K562 (cell line): ENCODE data around the gene CDC27. TPM values are rescaled to one million over a fixed set of nuclear protein-coding genes. Genes with fewer than 3 reads are reported as not detected.

Experiments
- ATAC-seq: fragments of 200-7000 bp; cut with Tn5 transposase; 3 replicates; pipeline ENCODE4 v1.9.1; 2020; ENCODE audit warnings: moderate library complexity
- BruUV-seq: library from RNA; stranded (reverse); fragments of 400-500 nt; replicated peaks from 2 replicates; lab custom pipeline; 2021; lab: Mats Ljungman, UMichigan
- CTCF ChIA-PET: fragments of 300-600 bp; formaldehyde crosslinking; extraction: SDS; loops from one replicate; lab custom pipeline; 2021; ENCODE audit warnings: low intra/inter-chr PET ratio; lab: Yijun Ruan, JAX
- POLR2A ChIA-PET: fragments of 300-600, 350-650 bp; sonication (Branson Sonifier 250); formaldehyde crosslinking; extraction: SDS; loops from one replicate; lab custom pipeline; 2021; ENCODE audit warnings: antibody characterized with exemption, inconsistent platforms; lab: Yijun Ruan, JAX
- DNase-seq, 4 experiments: peaks; one replicate each; pipeline versions ENCODE4 v3.0.0 to v3.0.0-alpha.2; 2011 to 2018; ENCODE audit warnings: low spot score in 3 of 4, mixed read lengths in 3 of 4; ENCODE audit errors: extremely low read depth in 1 of 4
- FAIRE-seq: peaks from 2 replicates; lab custom pipeline; 2011; peaks lifted over from hg19 to GRCh38; lab: Jason Lieb, UNC
- H2AFZ ChIP-seq: 2 replicates; pipeline ENCODE4 v1.6.0; 2011; ENCODE audit warnings: low read depth, low read length, control low read depth, inconsistent platforms
- H3K27ac ChIP-seq: fragments of 200-600 bp; 3 replicates; pipeline ENCODE4 v1.8.0; 2011; ENCODE audit warnings: low read depth, mild to moderate bottlenecking, control low read depth, inconsistent platforms, low read length, moderate library complexity, mixed read lengths; ENCODE audit errors: extremely low read depth
- H3K27me3 ChIP-seq, 2 experiments: fragments of 300-600 bp in 1 of 2; 2 replicates in 1 of 2; 3 replicates in 1 of 2; pipeline versions ENCODE4 v1.6.0 to v1.8.0; 2011; ENCODE audit warnings: inconsistent platforms in 2 of 2, low read length in 2 of 2, mild to moderate bottlenecking in 1 of 2, mixed read lengths in 1 of 2, moderate library complexity in 1 of 2; ENCODE audit not compliant: control insufficient read depth in 2 of 2, insufficient read depth in 2 of 2
- H3K36me3 ChIP-seq: fragments of 300-600 bp; 3 replicates; pipeline ENCODE4 v1.8.0; 2011; ENCODE audit warnings: mild to moderate bottlenecking, low read length, inconsistent platforms; ENCODE audit not compliant: control insufficient read depth, insufficient read depth
- H3K4me1 ChIP-seq, 2 experiments: fragments of 200-600 bp in 1 of 2; replicated peaks in 1 of 2; 2 replicates in 1 of 2; 3 replicates in 1 of 2; pipeline versions ENCODE4 v1.5.1 to v1.8.0; 2011; ENCODE audit warnings: inconsistent platforms in 2 of 2, low read length in 2 of 2, mild to moderate bottlenecking in 1 of 2, mixed read lengths in 1 of 2, moderate library complexity in 1 of 2; ENCODE audit not compliant: control insufficient read depth in 2 of 2, insufficient read depth in 2 of 2
- H3K4me2 ChIP-seq: 2 replicates; pipeline ENCODE4 v1.6.1; 2011; ENCODE audit warnings: low read length, control low read depth, inconsistent platforms, mixed read lengths; ENCODE audit not compliant: insufficient read depth
- H3K4me3 ChIP-seq: fragments of 200-600 bp; sonication (generic), shearing (Covaris generic); 2 replicates; pipeline ENCODE4 v1.5.1; 2016; ENCODE audit warnings: control low read depth, inconsistent platforms
- H3K79me2 ChIP-seq: fragments of 200-600 bp; 3 replicates; pipeline ENCODE4 v1.8.0; 2011; ENCODE audit warnings: low read length, inconsistent platforms; ENCODE audit not compliant: control insufficient read depth, insufficient read depth
- H3K9ac ChIP-seq, 2 experiments: 2 replicates each; pipeline versions ENCODE4 v1.6.0 to v1.6.1; 2011; ENCODE audit warnings: low read depth in 2 of 2, low read length in 2 of 2, control low read depth in 1 of 2, inconsistent platforms in 1 of 2, mild to moderate bottlenecking in 1 of 2, mixed read lengths in 1 of 2; ENCODE audit not compliant: insufficient read depth in 1 of 2
- H3K9me1 ChIP-seq: one replicate; pipeline ENCODE4 v1.6.0; 2011; ENCODE audit warnings: inconsistent platforms, mild to moderate bottlenecking, low read length, moderate library complexity; ENCODE audit not compliant: control insufficient read depth, insufficient read depth
- H3K9me3 ChIP-seq: replicated peaks from 2 replicates; pipeline ENCODE4 v1.5.1; 2011; ENCODE audit warnings: low read depth, low read length, inconsistent platforms; ENCODE audit not compliant: control insufficient read depth, insufficient read depth
- H4K20me1 ChIP-seq: replicated peaks from 2 replicates; pipeline ENCODE4 v1.6.1; 2011; ENCODE audit warnings: low read length, inconsistent platforms, mixed read lengths; ENCODE audit not compliant: control insufficient read depth, insufficient read depth
- ILF3 ChIP-seq: fragments of 450-650 bp; IDR thresholded peaks from 2 replicates; pipeline ENCODE4 v1.6.1; 2018; ENCODE audit warnings: antibody characterized with exemption, mild to moderate bottlenecking, moderate library complexity, borderline replicate concordance
- SP1 ChIP-seq: sonication (generic); formaldehyde crosslinking; IDR thresholded peaks from 2 replicates; pipeline ENCODE4 v1.8.1; 2022; ENCODE audit warnings: mild to moderate bottlenecking, missing genetic modification reagents
- ZC3H4 ChIP-seq: sonication (generic); formaldehyde crosslinking; IDR thresholded peaks from 2 replicates; pipeline ENCODE4 v1.9.0; 2021; ENCODE audit warnings: missing genetic modification reagents, borderline replicate concordance
- WGBS: fragments of 100-300 bp; shearing (Covaris generic); methylation state at CpG from one replicate; pipeline ENCODE4 v1.1.6; 2016; ENCODE audit warnings: low coverage, mixed read lengths; ENCODE audit not compliant: insufficient coverage; ENCODE audit errors: missing lambda C conversion rate; 5-methylcytosine and 5-hydroxymethylcytosine counted together
- in situ Hi-C: fragments of 300-500 bp; cut with MboI; formaldehyde crosslinking; loops from 4 replicates; pipeline ENCODE4 v1.15.0; 2018; ENCODE audit warnings: inconsistent platforms, mixed read lengths
- intact Hi-C: fragments of 100-400 bp; cut with micrococcal nuclease; formaldehyde crosslinking; loops from 2 replicates; pipeline ENCODE4 v1.14.2; 2022
- polyA plus RNA-seq, 8 experiments: library from polyadenylated mRNA; depleted of rRNA in 4 of 8; stranded (reverse) in 5 of 8; unstranded in 3 of 8; fragments of >200 nt; fragmentation: Nextera tagmentation in 2 of 8; fragmentation: Illumina TruSeq in 1 of 8; extraction: Ambion mirVana in 2 of 8; extraction: Trizol in 1 of 8; gene quantifications; 2 replicates each; pipeline versions ENCODE4 v1.2.1 to v1.2.3, GENCODE V29; 2011 to 2014; ENCODE audit warnings: inconsistent platforms in 1 of 8, missing spikeins in 1 of 8
- total RNA-seq, 7 experiments: library from RNA; depleted of rRNA in 6 of 7; stranded (reverse); fragments of >200 nt in 6 of 7; fragmentation: Illumina TruSeq in 2 of 7; extraction: Trizol in 2 of 7; gene quantifications; 2 replicates each; pipeline versions ENCODE4 v1.2.1 to v1.2.3, GENCODE V29; 2011 to 2021; ENCODE audit warnings: low replicate concordance in 1 of 7
- TF ChIP-seq, protein P1 (sequence below): fragments of 250-450 bp; sonication (Bioruptor Pico); IDR thresholded peaks from 2 replicates; pipeline ENCODE4 v1.4.0; 2020; ENCODE audit warnings: mild to moderate bottlenecking, moderate library complexity

The CDC27 gene
- total and polyA plus RNA-seq, 9 of the 15 experiments (the other 6 are each of a cell fraction or from before 2014, with no cell fraction given) = 28.6 to 155 (median 94.1) TPM

DNA sequence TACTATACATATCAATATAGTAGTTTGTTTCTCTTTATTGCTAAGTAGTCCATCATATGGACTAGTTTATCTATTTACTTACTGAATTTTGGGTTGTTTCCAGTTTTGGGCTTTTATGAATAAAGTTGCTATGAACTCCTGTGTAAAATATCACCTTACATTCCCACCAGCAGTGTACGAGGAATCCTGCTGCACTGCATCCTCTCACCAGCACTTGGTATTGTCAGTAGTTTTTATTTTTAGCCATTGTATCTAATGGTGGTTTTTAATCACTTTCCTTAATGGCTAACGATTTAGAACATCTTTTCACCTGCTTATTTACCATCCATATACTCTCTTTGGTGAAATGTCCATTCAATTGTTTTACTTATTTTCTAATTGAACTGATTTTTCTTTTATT lies 24.0 kb downstream of the CDC27 start:
- no TSS peak for BruUV-seq
- TF ChIP-seq SP1 (CRISPR knock-in tag) (no peak), ZC3H4 (CRISPR knock-in tag) (no peak), ILF3 (no peak)
- TF ChIP-seq, protein P1, sequence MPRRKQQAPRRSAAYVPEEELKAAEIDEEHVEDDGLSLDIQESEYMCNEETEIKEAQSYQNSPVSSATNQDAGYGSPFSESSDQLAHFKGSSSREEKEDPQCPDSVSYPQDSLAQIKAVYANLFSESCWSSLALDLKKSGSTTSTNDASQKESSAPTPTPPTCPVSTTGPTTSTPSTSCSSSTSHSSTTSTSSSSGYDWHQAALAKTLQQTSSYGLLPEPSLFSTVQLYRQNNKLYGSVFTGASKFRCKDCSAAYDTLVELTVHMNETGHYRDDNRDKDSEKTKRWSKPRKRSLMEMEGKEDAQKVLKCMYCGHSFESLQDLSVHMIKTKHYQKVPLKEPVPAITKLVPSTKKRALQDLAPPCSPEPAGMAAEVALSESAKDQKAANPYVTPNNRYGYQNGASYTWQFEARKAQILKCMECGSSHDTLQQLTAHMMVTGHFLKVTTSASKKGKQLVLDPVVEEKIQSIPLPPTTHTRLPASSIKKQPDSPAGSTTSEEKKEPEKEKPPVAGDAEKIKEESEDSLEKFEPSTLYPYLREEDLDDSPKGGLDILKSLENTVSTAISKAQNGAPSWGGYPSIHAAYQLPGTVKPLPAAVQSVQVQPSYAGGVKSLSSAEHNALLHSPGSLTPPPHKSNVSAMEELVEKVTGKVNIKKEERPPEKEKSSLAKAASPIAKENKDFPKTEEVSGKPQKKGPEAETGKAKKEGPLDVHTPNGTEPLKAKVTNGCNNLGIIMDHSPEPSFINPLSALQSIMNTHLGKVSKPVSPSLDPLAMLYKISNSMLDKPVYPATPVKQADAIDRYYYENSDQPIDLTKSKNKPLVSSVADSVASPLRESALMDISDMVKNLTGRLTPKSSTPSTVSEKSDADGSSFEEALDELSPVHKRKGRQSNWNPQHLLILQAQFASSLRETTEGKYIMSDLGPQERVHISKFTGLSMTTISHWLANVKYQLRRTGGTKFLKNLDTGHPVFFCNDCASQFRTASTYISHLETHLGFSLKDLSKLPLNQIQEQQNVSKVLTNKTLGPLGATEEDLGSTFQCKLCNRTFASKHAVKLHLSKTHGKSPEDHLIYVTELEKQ = no peak
- H3K27ac ChIP-seq = no peak overlapping the region
- H2AFZ ChIP-seq = no peak overlapping the region
- ChIA-PET CTCF (no interaction called here), POLR2A (no interaction called here)
- no peak for ATAC-seq
- peaks cover 38% of the 10 kb centered on the region for H3K79me2 ChIP-seq
- peaks cover 90% of the 10 kb centered on the region for H3K36me3 ChIP-seq
- WGBS = 91% methylated on average over 2 of the region's 2 CpGs
- no peaks in the 10 kb centered on the region for H3K27me3 ChIP-seq
- in situ Hi-C loops = no loop called here
- no peaks in the 10 kb centered on the region for H3K4me1 ChIP-seq
- no peak for FAIRE-seq
- no peaks in the 10 kb centered on the region for H3K9me3 ChIP-seq
- H3K9me1 ChIP-seq = no peaks in the 10 kb centered on the region
- intact Hi-C loops = no loop called here
- H3K4me2 ChIP-seq = no peak overlapping the region
- H3K4me3 ChIP-seq = no peak overlapping the region
- no peak for DNase-seq
- no peak overlapping the region for H3K9ac ChIP-seq
- no peaks in the 10 kb centered on the region for H4K20me1 ChIP-seq
